Neural crest cell (in vitro differentiated cells): ENCODE measurements around the gene TMEFF2. TPM values are rescaled to one million over a fixed set of nuclear protein-coding genes. Genes with fewer than 3 reads are reported as not detected.
"Not testable (repeated sequence)": the region's sequence is repeated elsewhere in the genome, so short reads cannot be mapped to it uniquely, and the experiment has no call there.

Experiments
- DNase-seq: peaks from one replicate; pipeline ENCODE4 v3.0.0; 2021; ENCODE audit warnings: low read depth, mixed read lengths, low spot score
- H3K27ac Mint-ChIP-seq: one replicate; pipeline ENCODE4 v1.8.0; 2021; ENCODE audit warnings: mild to moderate bottlenecking, mixed read lengths; ENCODE audit not compliant: unreplicated experiment
- H3K27me3 Mint-ChIP-seq: 2 replicates; pipeline ENCODE4 v1.8.0; 2021; ENCODE audit warnings: low read depth, mild to moderate bottlenecking, mixed read lengths
- H3K36me3 Mint-ChIP-seq: 2 replicates; pipeline ENCODE4 v1.8.0; 2021; ENCODE audit warnings: low read depth, mild to moderate bottlenecking, mixed read lengths
- H3K4me1 Mint-ChIP-seq: 2 replicates; pipeline ENCODE4 v1.8.0; 2021; ENCODE audit warnings: mixed read lengths
- H3K4me3 Mint-ChIP-seq: one replicate; pipeline ENCODE4 v1.8.0; 2021; ENCODE audit warnings: mild to moderate bottlenecking, mixed read lengths
- H3K9me3 Mint-ChIP-seq: 2 replicates; pipeline ENCODE4 v1.8.0; 2021; ENCODE audit warnings: mixed read lengths
- CTCF ChIP-seq: fragments of 200-600 bp; sonication (generic); conservative IDR thresholded peaks from 2 replicates; pipeline ENCODE4 v1.5.0; 2021; ENCODE audit warnings: antibody characterized with exemption, mild to moderate bottlenecking
- total RNA-seq: library from RNA; stranded (reverse); gene quantifications from 2 replicates; pipeline ENCODE4 v1.2.1, GENCODE V29; 2021

TMEFF2 gene
- total RNA-seq, 1 donor from 2014 or later, result 2.9 TPM

GRCh38 chr2:192122946-192123345, 71.8 kb downstream of the TMEFF2 start:
- Mint-ChIP-seq H3K9me3 (no peaks in the 10 kb centered on the region), H3K27ac (no peak overlapping the region), H3K27me3 (no peaks in the 10 kb centered on the region), H3K36me3 (no peaks in the 10 kb centered on the region), H3K4me1 (no peaks in the 10 kb centered on the region), H3K4me3 (no peak overlapping the region)
- no peak for TF ChIP-seq CTCF
- no peak for DNase-seq

- Mint-ChIP-seq H3K4me1 (no peaks in the 10 kb centered on the region), H3K4me3 (no peak overlapping the region), H3K27ac (no peak overlapping the region), H3K27me3 (no peaks in the 10 kb centered on the region), H3K36me3 (no peaks in the 10 kb centered on the region), H3K9me3 (no peaks in the 10 kb centered on the region)
- DNase-seq, result no peak
- no peak for TF ChIP-seq CTCF
Measured at GRCh38 chr2:192122141-192122540, 72.6 kb downstream of the TMEFF2 start.

GRCh38 chr2:192119536-192119935, 75.2 kb downstream of the TMEFF2 start:
- H3K4me1 Mint-ChIP-seq, result no peaks in the 10 kb centered on the region
- H3K27me3 Mint-ChIP-seq, result no peaks in the 10 kb centered on the region
- peaks cover 8% of the 10 kb centered on the region for H3K36me3 Mint-ChIP-seq
- no peak for DNase-seq
- H3K4me3 Mint-ChIP-seq, result no peak overlapping the region
- TF ChIP-seq CTCF, result no peak
- peaks cover 6% of the 10 kb centered on the region for H3K9me3 Mint-ChIP-seq
- no peak overlapping the region for H3K27ac Mint-ChIP-seq

DNA sequence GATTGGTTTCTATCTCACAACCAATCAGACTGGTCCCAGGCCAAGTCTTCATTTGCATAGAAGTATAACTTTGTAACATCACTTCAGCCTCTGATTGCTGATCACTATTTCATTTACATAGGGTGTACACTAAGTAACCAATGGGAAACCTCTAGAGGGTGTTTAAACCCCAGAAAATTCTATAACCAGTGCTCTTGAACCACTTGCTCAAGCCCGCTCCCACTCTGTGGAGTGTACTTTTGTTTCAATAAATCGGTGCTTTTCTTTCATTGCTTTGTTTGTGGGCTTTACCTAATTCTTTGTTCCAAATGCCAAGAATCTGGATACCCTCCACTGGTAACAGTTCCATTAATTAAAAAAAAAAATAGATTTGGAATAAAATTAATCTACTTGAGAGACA, 77.0 kb downstream of the TMEFF2 start:
- Mint-ChIP-seq H3K36me3 (peaks cover 8% of the 10 kb centered on the region), H3K27ac (no peak overlapping the region), H3K27me3 (no peaks in the 10 kb centered on the region), H3K4me3 (no peak overlapping the region), H3K4me1 (no peaks in the 10 kb centered on the region), H3K9me3 (peaks cover 6% of the 10 kb centered on the region)
- no peak for DNase-seq
- TF ChIP-seq CTCF, result no peak

DNA sequence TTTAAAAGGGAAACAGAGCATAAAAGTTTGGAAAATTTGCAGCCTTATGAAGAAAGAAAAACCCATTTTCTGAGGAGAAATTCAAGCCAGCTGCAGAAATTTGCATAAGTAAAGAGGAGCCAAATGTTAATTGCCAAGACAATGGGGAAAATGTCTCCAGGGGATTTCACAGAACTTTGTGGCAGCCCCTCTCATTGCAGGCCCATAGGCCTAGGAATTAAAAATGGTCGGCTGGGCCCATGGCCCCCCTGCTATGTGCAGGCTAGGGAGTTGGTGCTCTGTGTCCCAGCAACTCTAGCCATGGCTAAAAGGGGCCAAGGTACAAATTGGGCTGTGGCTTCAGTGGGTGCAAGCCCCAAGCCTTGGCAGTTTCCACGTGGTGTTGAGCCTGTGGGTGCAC, 83.2 kb downstream of the TMEFF2 start:
- not testable (repeated sequence) for H3K27me3 Mint-ChIP-seq, H3K4me1 Mint-ChIP-seq, H3K27ac Mint-ChIP-seq, H3K4me3 Mint-ChIP-seq, DNase-seq
- Mint-ChIP-seq H3K9me3 (peaks cover 12% of the 10 kb centered on the region), H3K36me3 (peaks cover 12% of the 10 kb centered on the region)

- no peak for TF ChIP-seq CTCF
- no peaks in the 10 kb centered on the region for H3K4me1 Mint-ChIP-seq
- DNase-seq, result no peak
- H3K36me3 Mint-ChIP-seq, result no peaks in the 10 kb centered on the region
- no peak overlapping the region for H3K27ac Mint-ChIP-seq
- H3K4me3 Mint-ChIP-seq, result no peak overlapping the region
- H3K27me3 Mint-ChIP-seq, result no peaks in the 10 kb centered on the region
- no peaks in the 10 kb centered on the region for H3K9me3 Mint-ChIP-seq
Measured at GRCh38 chr2:192099742-192100141, 95.0 kb downstream of the TMEFF2 start.
